A549 (cell line): ENCODE results near the gene S100A13. TPM values are rescaled to one million over a fixed set of nuclear protein-coding genes. Genes with fewer than 3 reads are reported as not detected.
A peak's percentile ranks its signal among the peaks of the same experiment; 100 is the strongest.
"Not testable (repeated sequence)": the region's sequence is repeated elsewhere in the genome, so short reads cannot be mapped to it uniquely, and the experiment has no call there.

Source experiments
- ATAC-seq, 2 experiments: fragments of 200-7000 bp in 1 of 2; fragments of >200 bp in 1 of 2; cut with Nextera tagmentation in 1 of 2; cut with Tn5 transposase in 1 of 2; 3 replicates each; pipeline versions ENCODE4 v1.8.0 to v1.9.1; 2018 to 2020; ENCODE audit warnings: mild to moderate bottlenecking in 1 of 2, moderate library complexity in 1 of 2
- CTCF ChIA-PET: fragments of 300-600 bp; sonication (Branson Sonifier 250); formaldehyde crosslinking; extraction: SDS; loops from one replicate; lab custom pipeline; 2021; ENCODE audit warnings: antibody characterized with exemption, inconsistent platforms; lab: Yijun Ruan, JAX
- POLR2A ChIA-PET: fragments of 350-600 bp; formaldehyde crosslinking; extraction: SDS; loops from one replicate; lab custom pipeline; 2021; ENCODE audit warnings: antibody characterized with exemption, inconsistent platforms; lab: Yijun Ruan, JAX
- DNase-seq, 2 experiments: peaks; one replicate each; pipeline versions ENCODE4 v3.0.0 to v3.0.0-alpha.2; 2011 to 2016; ENCODE audit warnings: low read depth in 1 of 2, low spot score in 1 of 2
- FAIRE-seq: peaks from 2 replicates; lab custom pipeline; 2011; peaks lifted over from hg19 to GRCh38; lab: Jason Lieb, UNC
- H3K27ac ChIP-seq, 2 experiments: fragments of >200 bp; sonication (Bioruptor Twin); formaldehyde crosslinking; 3 replicates each; pipeline ENCODE4 v1.5.1; 2016 to 2017
- H3K4me1 ChIP-seq: fragments of >200 bp; sonication (Bioruptor Twin); formaldehyde crosslinking; 3 replicates; pipeline ENCODE4 v1.6.1; 2016
- H3K4me2 ChIP-seq: fragments of >200 bp; sonication (Bioruptor Twin); formaldehyde crosslinking; 3 replicates; pipeline ENCODE4 v1.6.1; 2016
- H3K4me3 ChIP-seq: fragments of >200 bp; sonication (Bioruptor Twin); formaldehyde crosslinking; 3 replicates; pipeline ENCODE4 v1.5.1; 2016
- H3K9me3 ChIP-seq: fragments of >200 bp; sonication (Bioruptor Twin); formaldehyde crosslinking; 3 replicates; pipeline ENCODE4 v1.6.1; 2016
- CBX2 ChIP-seq: fragments of 200-600 bp; sonication (generic); IDR thresholded peaks from 2 replicates; pipeline ENCODE4 v1.6.1; 2016; ENCODE audit warnings: low read depth, mild to moderate bottlenecking, borderline replicate concordance
- CBX8 ChIP-seq: fragments of 200-600 bp; sonication (generic); IDR thresholded peaks from 2 replicates; pipeline ENCODE4 v1.6.1; 2016
- CHD4 ChIP-seq: fragments of 200-600 bp; sonication (generic); IDR thresholded peaks from 2 replicates; pipeline ENCODE4 v1.6.1; 2016; ENCODE audit warnings: antibody characterized with exemption, mild to moderate bottlenecking, borderline replicate concordance
- E2F6 ChIP-seq: IDR thresholded peaks from 2 replicates; pipeline ENCODE4 v1.6.1; 2012; ENCODE audit warnings: low read depth, borderline replicate concordance
- ELK1 ChIP-seq: fragments of 150-350 bp; IDR thresholded peaks from 2 replicates; pipeline ENCODE4 v1.6.1; 2014; ENCODE audit warnings: low read depth, mild to moderate bottlenecking, low read length
- FOSB ChIP-seq: fragments of 250-450 bp; sonication (Bioruptor Pico); IDR thresholded peaks from 2 replicates; pipeline ENCODE4 v1.5.0; 2020; ENCODE audit warnings: mild to moderate bottlenecking, moderate library complexity
- HES2 ChIP-seq: fragments of >200 bp; sonication (Bioruptor Twin); formaldehyde crosslinking; IDR thresholded peaks from 2 replicates; pipeline ENCODE4 v1.6.1; 2016
- HOXB13 ChIP-seq: fragments of 250-450 bp; sonication (Bioruptor Pico); IDR thresholded peaks from 2 replicates; pipeline ENCODE4 v1.5.0; 2020; ENCODE audit warnings: low read depth, mild to moderate bottlenecking, moderate library complexity
- JUNB ChIP-seq: fragments of >200 bp; sonication (Bioruptor Twin); formaldehyde crosslinking; IDR thresholded peaks from 2 replicates; pipeline ENCODE4 v1.6.1; 2016
- NPAS2 ChIP-seq: fragments of 250-450 bp; sonication (Bioruptor Pico); IDR thresholded peaks from 2 replicates; pipeline ENCODE4 v1.8.0; 2022; ENCODE audit warnings: mild to moderate bottlenecking, moderate library complexity, borderline replicate concordance
- POLR2AphosphoS2 ChIP-seq: conservative IDR thresholded peaks from 2 replicates; pipeline ENCODE4 v1.6.1; 2012; ENCODE audit warnings: low read length, improper control_type of control experiment, inconsistent platforms
- RARB ChIP-seq: fragments of 250-450 bp; sonication (Bioruptor Pico); IDR thresholded peaks from 2 replicates; pipeline ENCODE4 v1.8.0; 2021; ENCODE audit warnings: mild to moderate bottlenecking, moderate library complexity
- RCOR1 ChIP-seq: fragments of 150-350 bp; IDR thresholded peaks from 2 replicates; pipeline ENCODE4 v1.6.1; 2014; ENCODE audit warnings: antibody characterized with exemption, low read length, low read depth
- RFX5 ChIP-seq: fragments of 450-650 bp; IDR thresholded peaks from 2 replicates; pipeline ENCODE4 v1.7.1; 2014; ENCODE audit warnings: antibody characterized with exemption, mild to moderate bottlenecking, moderate library complexity
- RNF2 ChIP-seq: fragments of 200-600 bp; sonication (generic); IDR thresholded peaks from 2 replicates; pipeline ENCODE4 v1.6.1; 2016; ENCODE audit warnings: low read depth, mild to moderate bottlenecking, antibody characterized with exemption, moderate library complexity, borderline replicate concordance
- SMC3 ChIP-seq: fragments of >200 bp; sonication (Bioruptor Twin); formaldehyde crosslinking; IDR thresholded peaks from 3 replicates; pipeline ENCODE4 v1.6.1; 2018; ENCODE audit warnings: inconsistent platforms
- WGBS: methylation state at CpG from one replicate; pipeline ENCODE4 v1.1.6; 2017; ENCODE audit errors: missing lambda C conversion rate; 5-methylcytosine and 5-hydroxymethylcytosine counted together
- polyA plus RNA-seq, 4 experiments: library from polyadenylated mRNA; depleted of rRNA in 3 of 4; stranded (reverse); fragments of >200 nt; fragmentation: RNase III in 1 of 4; extraction: RNeasy Plus Mini Kit Qiagen cat#74134 plus additional on column Dnase treatment in 1 of 4; gene quantifications; 2 replicates in 3 of 4; 3 replicates in 1 of 4; pipeline ENCODE4 v1.2.3, GENCODE V29; 2011 to 2017

S100A13 gene
- polyA plus RNA-seq, 2 of the 4 experiments (the other 2 are of a cell fraction): 113 to 129 TPM

GRCh38 chr1:153643100-153643499 lies 15.8 kb upstream of the S100A13 start:
- ChIA-PET CTCF (interaction anchor here (0.5 to 3.2 kb wide), 10 partner anchors 8 to 291 kb away, joined by 3 to 22 read pairs (median 3); partner anchors contain the start of genes S100A1 and S100A13), POLR2A (interaction anchor here (2.1 to 5.1 kb wide), 2 partner anchors 9 to 10 kb away, joined by 5 to 48 read pairs; partner anchors contain the start of gene CHTOP)
- WGBS: 91% methylated on average over 11 of the region's 11 CpGs
- Histone ChIP-seq H3K4me3 (no peak overlapping the region), H3K27ac (no peak overlapping the region), H3K9me3 (no peaks in the 10 kb centered on the region), H3K4me2 (no peak overlapping the region), H3K4me1 (peaks cover 5% of the 10 kb centered on the region; the same call in 1 of the 3 replicates)
- DNase-seq: no peak
- no peak for ATAC-seq
- FAIRE-seq: no peak
- TF ChIP-seq RARB (CRISPR knock-in tag) (no peak), RCOR1 (no peak), ELK1 (no peak), SMC3 (no peak), NPAS2 (no peak)
- TF ChIP-seq, all 56 proteins: peak for 0

GRCh38 chr1:153642161-153642560 lies 14.9 kb upstream of the S100A13 start:
- TF ChIP-seq HOXB13 (CRISPR knock-in tag): no peak
- TF ChIP-seq CBX8: no peak
- no peak for TF ChIP-seq JUNB
- TF ChIP-seq RNF2: no peak
- no peak for TF ChIP-seq RFX5
- no peak for TF ChIP-seq HES2
- TF ChIP-seq RCOR1: no peak
- TF ChIP-seq E2F6: no peak
- TF ChIP-seq CHD4: no peak
- no peak overlapping the region for H3K4me2 ChIP-seq
- H3K4me3 ChIP-seq: no peak overlapping the region
- 91% methylated on average over 11 of the region's 11 CpGs for WGBS
- no peaks in the 10 kb centered on the region for H3K9me3 ChIP-seq
- ATAC-seq: no peak
- peaks cover 5% of the 10 kb centered on the region; the same call in 2 of the 3 replicates for H3K4me1 ChIP-seq
- CTCF ChIA-PET: interaction anchor here (2.7 to 3.2 kb wide), 2 partner anchors 9 to 14 kb away, joined by 8 to 22 read pairs; partner anchors contain the start of genes S100A1 and S100A13
- FAIRE-seq: no peak
- POLR2A ChIA-PET: interaction anchor here (1.3 kb wide), 1 partner anchor 14 kb away, joined by 3 read pairs; the partner anchor contains the start of genes S100A1 and S100A13
- no peak for DNase-seq
- no peak overlapping the region for H3K27ac ChIP-seq

- Histone ChIP-seq H3K27ac (no peak overlapping the region), H3K4me1 (peaks cover 15% of the 10 kb centered on the region; the same call in 2 of the 3 replicates), H3K4me2 (no peak overlapping the region), H3K4me3 (no peak overlapping the region), H3K9me3 (no peaks in the 10 kb centered on the region)
- DNase-seq (no peak), ATAC-seq (no peak), FAIRE-seq (no peak)
- POLR2A ChIA-PET: interaction anchor here (0.7 to 3.1 kb wide), 2 partner anchors 18 to 68 kb away, joined by 3 to 9 read pairs; partner anchors contain the start of gene SNAPIN
- peak; percentile 46; the same call in 1 of the 2 replicates for TF ChIP-seq POLR2AphosphoS2
- TF ChIP-seq CBX2: no peak
- TF ChIP-seq FOSB (CRISPR knock-in tag): 0 out of 2 replicates have a peak, but pooled peaks have one; percentile 23
- WGBS: 74% methylated on average over 6 of the region's 6 CpGs
- CTCF ChIA-PET: interaction anchor here (1.2 to 3.2 kb wide), 6 partner anchors 10 to 346 kb away, joined by 3 to 8 read pairs (median 4); partner anchors contain the start of gene RAB13
These were observed 13.6 kb upstream of the S100A13 start for GRCh38 chr1:153640861-153641260.

GRCh38 chr1:153640213-153640612 lies 12.9 kb upstream of the S100A13 start:
- H3K4me2 ChIP-seq, ATAC-seq, H3K4me3 ChIP-seq, DNase-seq, H3K27ac ChIP-seq, FAIRE-seq, H3K9me3 ChIP-seq: not testable (repeated sequence)
- POLR2A ChIA-PET: interaction anchor here (0.8 to 3.1 kb wide), 2 partner anchors 8 to 68 kb away, joined by 8 to 9 read pairs; no protein-coding TSS in a partner anchor
- CTCF ChIA-PET: interaction anchor here (0.6 to 1.7 kb wide), 7 partner anchors 11 to 1529 kb away, joined by 3 to 11 read pairs (median 4); partner anchors contain the start of gene S100A13
- peaks cover 22% of the 10 kb centered on the region for H3K4me1 ChIP-seq
- whole genome bisulfite sequencing: 94% methylated on average over 5 of the region's 5 CpGs
